ENCODE results near the gene GLG1. TPM values are rescaled to one million over a fixed set of nuclear protein-coding genes. Genes with fewer than 3 reads are reported as not detected.

GLG1 gene
- total RNA-seq, 6 donors from 2014 or later = 88.3 to 149 (median 110) TPM

DNA sequence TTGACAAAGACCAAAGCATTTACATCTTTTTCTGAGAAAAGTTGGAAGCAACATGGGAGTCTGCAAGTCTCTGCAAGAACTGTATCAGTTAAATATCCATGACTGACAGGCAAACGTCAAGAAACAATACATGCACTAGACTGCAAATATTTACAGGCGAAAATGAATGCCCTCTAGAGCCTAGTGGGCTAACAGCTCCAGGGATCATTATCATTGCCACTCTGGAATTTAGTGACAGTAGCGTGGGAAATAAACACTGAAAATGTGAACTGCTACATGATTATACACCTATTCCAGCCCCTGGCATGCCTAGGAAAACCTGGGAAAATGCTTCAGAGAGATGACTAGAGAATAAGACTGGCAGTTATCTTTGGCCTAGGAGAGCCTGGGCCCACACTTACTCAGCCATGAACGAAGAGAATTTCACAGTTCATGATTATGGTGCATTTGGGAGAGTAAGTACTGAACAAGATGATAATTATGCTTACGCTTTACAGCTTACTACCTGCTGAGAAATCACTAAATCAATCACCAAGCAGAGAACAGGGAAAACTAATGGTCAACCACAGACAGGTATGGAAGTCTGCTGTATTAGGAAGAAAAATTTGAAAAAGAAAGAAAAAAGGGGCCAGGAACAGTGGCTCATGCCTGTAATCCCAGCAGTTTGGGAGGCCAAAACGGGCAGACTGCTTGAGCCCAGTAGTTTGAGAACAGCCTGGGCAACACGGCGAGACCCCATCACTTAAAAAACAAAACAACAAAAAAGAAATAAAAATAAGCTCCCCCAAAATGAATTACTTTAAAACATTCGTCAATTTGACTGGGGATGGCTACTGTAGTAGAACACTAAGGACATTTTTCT lies 119.0 kb downstream of the GLG1 start:
- Histone ChIP-seq H3K27me3 (no peaks in the 10 kb centered on the region), H3K36me3 (peaks cover 14 to 88% (median 39%) of the 10 kb centered on the region in 4 donors)
- 91 to 95% methylated on average over 9 of the region's 9 CpGs for WGBS, 2 donors

DNA sequence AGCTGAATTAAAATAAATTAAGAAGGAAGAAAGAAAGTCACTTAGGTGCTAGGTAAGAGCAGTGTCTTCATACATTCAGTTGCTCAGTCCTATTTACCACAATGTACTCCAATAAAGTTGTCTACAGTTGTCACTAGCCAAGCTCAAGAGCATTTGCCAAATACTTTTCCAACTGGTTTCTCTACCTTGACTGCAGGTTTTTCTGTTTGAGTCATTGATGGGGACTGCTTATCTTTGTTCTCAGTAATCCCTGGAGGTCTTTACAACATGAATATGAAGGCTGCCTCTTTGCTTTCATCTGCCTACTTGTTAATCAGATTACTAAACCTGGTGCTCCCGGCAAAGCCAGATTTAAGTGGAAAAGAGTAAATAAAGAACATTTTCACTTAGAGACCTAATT lies 121.0 kb downstream of the GLG1 start:
- H3K4me1 ChIP-seq = peaks cover 0 to 3% (median 0%) of the 10 kb centered on the region in 4 donors
- no peak for TF ChIP-seq EP300 (IDR thresholded peaks at IDR 0.05)
- TF ChIP-seq POLR2AphosphoS5 (IDR thresholded peaks at IDR 0.05) = no peak
- 65 to 71% methylated on average over 1 of the region's 1 CpG for WGBS, 2 donors
- ATAC-seq (ENCODE audit: low FRiP score in 2 of 2) = no peak
- no peak for DNase-seq
- no peaks in the 10 kb centered on the region for H3K9me3 ChIP-seq
- no peaks in the 10 kb centered on the region for H3K27me3 ChIP-seq
- no peak overlapping the region for H3K27ac ChIP-seq
- no peak overlapping the region for H3K4me3 ChIP-seq
- peaks cover 7 to 88% (median 35%) of the 10 kb centered on the region in 4 donors for H3K36me3 ChIP-seq

More for the DNA sequence above, 119.0 kb downstream of the GLG1 start:
- no peak overlapping the region for H3K27ac ChIP-seq
- DNase-seq = no peak
- TF ChIP-seq, protein P1, sequence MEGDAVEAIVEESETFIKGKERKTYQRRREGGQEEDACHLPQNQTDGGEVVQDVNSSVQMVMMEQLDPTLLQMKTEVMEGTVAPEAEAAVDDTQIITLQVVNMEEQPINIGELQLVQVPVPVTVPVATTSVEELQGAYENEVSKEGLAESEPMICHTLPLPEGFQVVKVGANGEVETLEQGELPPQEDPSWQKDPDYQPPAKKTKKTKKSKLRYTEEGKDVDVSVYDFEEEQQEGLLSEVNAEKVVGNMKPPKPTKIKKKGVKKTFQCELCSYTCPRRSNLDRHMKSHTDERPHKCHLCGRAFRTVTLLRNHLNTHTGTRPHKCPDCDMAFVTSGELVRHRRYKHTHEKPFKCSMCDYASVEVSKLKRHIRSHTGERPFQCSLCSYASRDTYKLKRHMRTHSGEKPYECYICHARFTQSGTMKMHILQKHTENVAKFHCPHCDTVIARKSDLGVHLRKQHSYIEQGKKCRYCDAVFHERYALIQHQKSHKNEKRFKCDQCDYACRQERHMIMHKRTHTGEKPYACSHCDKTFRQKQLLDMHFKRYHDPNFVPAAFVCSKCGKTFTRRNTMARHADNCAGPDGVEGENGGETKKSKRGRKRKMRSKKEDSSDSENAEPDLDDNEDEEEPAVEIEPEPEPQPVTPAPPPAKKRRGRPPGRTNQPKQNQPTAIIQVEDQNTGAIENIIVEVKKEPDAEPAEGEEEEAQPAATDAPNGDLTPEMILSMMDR (IDR thresholded peaks at IDR 0.05) = no peak
- TF ChIP-seq EP300 (IDR thresholded peaks at IDR 0.05) (no peak), POLR2A (IDR thresholded peaks at IDR 0.05) (no peak), POLR2AphosphoS5 (IDR thresholded peaks at IDR 0.05) (no peak)
- no peak for ATAC-seq (ENCODE audit: low FRiP score in 2 of 2)
- H3K9me3 ChIP-seq = no peaks in the 10 kb centered on the region
- no peak overlapping the region for H3K4me3 ChIP-seq
- no peaks in the 10 kb centered on the region for H3K4me1 ChIP-seq

DNA sequence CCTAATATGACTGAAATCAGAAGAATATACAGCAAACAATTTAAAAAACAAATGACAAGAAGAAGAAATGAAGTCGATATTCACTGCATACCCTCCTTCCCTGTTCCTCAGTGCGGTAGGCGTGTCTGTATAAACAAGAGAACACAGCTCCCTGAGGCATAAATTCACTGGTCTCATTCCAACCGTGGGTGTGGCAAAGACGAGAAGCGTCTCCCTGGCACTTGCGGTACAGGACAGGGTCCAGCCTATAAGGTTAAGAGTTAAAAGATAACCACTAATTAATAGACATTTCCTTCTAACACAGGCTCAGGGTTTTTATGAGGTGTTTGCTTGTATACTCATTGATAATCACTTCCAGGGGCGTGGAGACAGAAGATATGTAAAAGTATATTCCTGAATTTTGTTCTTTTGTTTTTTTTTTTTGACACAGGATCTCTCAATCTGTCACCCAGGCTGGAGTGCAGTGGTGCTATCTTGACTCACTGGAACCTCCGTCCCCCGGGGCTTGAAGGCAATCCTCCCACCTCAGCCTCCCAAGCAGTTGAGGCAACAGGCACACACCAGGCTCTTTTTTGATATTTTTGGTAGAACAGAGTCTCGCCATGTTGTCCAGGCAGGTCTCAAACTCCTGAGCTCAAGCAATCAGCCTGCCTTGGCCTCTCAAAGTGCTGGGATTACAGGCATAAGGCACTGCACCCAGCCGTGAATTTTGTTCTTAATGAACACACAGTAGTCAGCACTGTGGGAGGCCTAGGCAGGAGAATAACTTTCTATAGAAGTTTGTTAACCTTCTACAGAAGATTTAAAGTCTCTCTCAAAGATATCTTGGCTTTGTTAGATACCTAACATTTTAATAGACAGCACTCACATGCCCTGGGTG lies 126.5 kb downstream of the GLG1 start:
- no peak overlapping the region for H3K4me3 ChIP-seq
- TF ChIP-seq EP300 (IDR thresholded peaks at IDR 0.05) (no peak), POLR2A (IDR thresholded peaks at IDR 0.05) (no peak), POLR2AphosphoS5 (IDR thresholded peaks at IDR 0.05) (no peak)
- peak overlapping the region in 2 of 4 donors; percentile 54 to 62 for H3K27ac ChIP-seq
- ATAC-seq (ENCODE audit: low FRiP score in 2 of 2) = peak; percentile 53 to 90
- no peaks in the 10 kb centered on the region for H3K27me3 ChIP-seq
- DNase-seq = peak in 1 of 2 donors; percentile 46
- H3K4me1 ChIP-seq = peaks cover 0 to 17% (median 9%) of the 10 kb centered on the region in 4 donors
- H3K9me3 ChIP-seq = no peaks in the 10 kb centered on the region
- H3K36me3 ChIP-seq = peaks cover 23 to 75% (median 40%) of the 10 kb centered on the region in 4 donors
- WGBS, 2 donors = 55 to 66% methylated on average over 12 of the region's 12 CpGs

DNA sequence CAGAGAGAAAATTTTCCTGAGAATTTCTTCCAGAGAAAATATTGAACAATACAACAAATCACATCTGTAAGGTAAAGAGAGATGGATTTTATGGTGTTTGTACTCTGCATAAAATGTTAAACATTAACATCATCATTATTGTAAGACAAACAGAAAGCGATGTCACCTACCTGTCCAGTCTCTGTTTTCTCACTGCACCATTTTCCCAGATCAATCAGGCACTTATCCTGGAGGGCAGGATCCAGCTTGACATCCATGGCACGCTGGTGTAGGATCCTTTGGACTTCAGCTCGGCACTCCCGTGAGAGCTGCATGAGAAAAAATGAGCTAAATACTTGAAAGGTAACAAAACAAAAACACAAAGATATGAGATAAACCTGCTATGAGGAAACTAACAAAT lies 129.7 kb downstream of the GLG1 start:
- WGBS, 2 donors = 91 to 97% methylated on average over 4 of the region's 4 CpGs
- TF ChIP-seq, protein P1 (IDR thresholded peaks at IDR 0.05) = no peak
- TF ChIP-seq POLR2A (IDR thresholded peaks at IDR 0.05) (no peak), POLR2AphosphoS5 (IDR thresholded peaks at IDR 0.05) (no peak), EP300 (IDR thresholded peaks at IDR 0.05) (no peak)
- ATAC-seq (ENCODE audit: low FRiP score in 2 of 2) (no peak), DNase-seq (no peak)
- no peak overlapping the region for H3K4me3 ChIP-seq
- no peak overlapping the region for H3K27ac ChIP-seq
- peaks cover 14 to 76% (median 44%) of the 10 kb centered on the region in 4 donors for H3K36me3 ChIP-seq
- H3K27me3 ChIP-seq = no peaks in the 10 kb centered on the region
- H3K9me3 ChIP-seq = no peaks in the 10 kb centered on the region
- peaks cover 0 to 17% (median 9%) of the 10 kb centered on the region in 4 donors for H3K4me1 ChIP-seq

DNA sequence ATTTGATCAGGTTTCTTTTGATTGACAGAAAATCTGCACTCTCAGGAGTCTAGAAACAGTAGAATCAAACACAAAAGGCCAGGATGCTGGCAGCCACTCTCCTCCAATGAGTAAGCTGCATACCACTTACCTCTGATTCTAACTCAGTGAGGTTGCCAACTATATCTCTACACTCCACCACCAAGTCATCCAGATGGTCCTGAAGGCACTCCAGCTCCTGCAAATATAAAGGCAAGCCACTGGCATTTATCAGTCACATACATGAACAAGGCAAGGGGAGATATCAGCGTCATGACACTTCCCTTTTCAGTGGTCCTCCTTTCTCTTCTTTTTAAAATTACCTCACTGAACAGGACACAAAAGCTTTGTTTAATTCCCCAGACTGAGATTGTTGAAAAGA lies 132.5 kb downstream of the GLG1 start:
- Histone ChIP-seq H3K9me3 (no peaks in the 10 kb centered on the region), H3K27me3 (no peaks in the 10 kb centered on the region), H3K36me3 (peaks cover 29 to 84% (median 65%) of the 10 kb centered on the region in 4 donors), H3K27ac (no peak overlapping the region), H3K4me1 (no peaks in the 10 kb centered on the region), H3K4me3 (no peak overlapping the region)
- TF ChIP-seq POLR2A (IDR thresholded peaks at IDR 0.05) (no peak), POLR2AphosphoS5 (IDR thresholded peaks at IDR 0.05) (no peak), EP300 (IDR thresholded peaks at IDR 0.05) (no peak)
- TF ChIP-seq, protein P1 (IDR thresholded peaks at IDR 0.05) = no peak
- ATAC-seq (ENCODE audit: low FRiP score in 2 of 2) (no peak), DNase-seq (no peak)
- WGBS, 2 donors = 85 to 88% methylated on average over 1 of the region's 1 CpG
